ENCODE data around the gene BTNL8. TPM values are rescaled to one million over a fixed set of nuclear protein-coding genes. Genes with fewer than 3 reads are reported as not detected.

BTNL8 gene
- polyA plus RNA-seq, 1 donor: 0.65 TPM

GRCh38 chr5:180970336-180970735 is 71.4 kb downstream of the BTNL8 start:
- no peak for DNase-seq

GRCh38 chr5:180970875-180971274 is 71.9 kb downstream of the BTNL8 start:
- no peak for DNase-seq

DNA sequence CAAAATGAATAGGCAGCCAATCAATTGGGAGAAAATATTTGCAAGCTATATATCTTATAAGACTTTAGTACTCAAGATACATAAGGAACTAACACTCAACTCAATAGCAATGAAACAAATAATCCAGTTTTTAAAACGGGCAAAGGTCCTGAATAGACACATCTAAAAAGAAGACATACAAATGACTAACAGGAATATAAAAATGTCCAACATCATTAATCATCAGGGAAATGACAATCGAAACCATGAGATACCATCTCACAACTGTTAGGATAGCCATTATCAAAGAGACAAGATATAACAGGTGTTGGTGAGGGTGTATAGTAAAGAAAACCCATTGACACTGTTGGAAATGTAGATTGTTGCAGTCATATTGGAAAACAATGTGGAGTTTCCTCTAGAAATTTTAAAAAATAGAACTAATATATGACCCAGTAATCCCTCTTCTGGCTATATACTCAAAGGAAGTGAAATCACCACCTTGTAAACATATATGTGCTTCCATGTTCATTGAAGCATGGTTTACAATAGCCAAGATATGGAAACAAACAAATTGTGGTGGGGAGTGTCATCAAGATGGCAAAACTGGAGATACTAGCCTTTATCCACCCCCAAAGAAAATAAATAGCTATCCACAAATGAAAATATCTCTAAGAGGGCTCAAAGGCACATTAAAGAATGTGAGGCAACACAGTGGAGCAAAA is 75.8 kb downstream of the BTNL8 start:
- no peak for DNase-seq

DNA sequence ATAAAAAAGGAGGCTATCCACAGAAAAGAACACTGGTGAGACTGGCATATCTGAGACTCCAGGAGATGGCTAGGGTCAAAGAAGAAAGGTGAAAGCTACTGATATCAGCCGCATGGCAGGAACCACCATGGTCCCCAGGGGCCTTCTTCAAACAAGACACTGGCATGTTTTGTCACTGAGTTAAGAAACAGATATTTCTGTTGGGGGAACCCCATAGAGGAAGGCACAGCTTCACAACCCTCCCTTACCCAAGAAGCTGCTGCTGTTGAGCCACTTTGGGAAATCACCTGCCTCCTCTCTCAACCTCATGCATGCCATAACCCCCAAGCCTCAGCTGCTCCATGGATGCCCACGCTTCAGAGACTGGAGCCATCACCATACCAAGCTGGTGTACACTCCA is 76.4 kb downstream of the BTNL8 start:
- DNase-seq: no peak

DNA sequence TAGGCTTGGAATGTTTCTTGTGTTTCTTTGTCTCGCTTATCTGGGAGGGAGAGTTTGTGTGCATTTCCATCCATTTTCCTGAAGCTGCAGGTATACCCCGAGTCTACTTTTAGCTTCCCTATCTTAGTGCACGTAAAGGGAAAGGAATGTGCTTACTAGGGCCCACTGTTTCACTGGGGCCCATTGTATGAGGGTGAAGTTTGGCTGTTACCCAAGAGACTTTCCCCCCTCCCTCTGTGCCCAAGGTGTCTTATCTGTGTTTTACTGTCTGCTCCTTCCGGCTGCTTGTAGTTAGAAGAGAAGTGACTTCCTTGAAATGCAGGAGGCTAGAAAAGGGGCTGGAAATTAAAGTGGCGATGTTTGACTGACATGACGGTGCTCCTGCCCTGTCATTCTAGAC is 77.6 kb downstream of the BTNL8 start:
- no peak for DNase-seq

DNA sequence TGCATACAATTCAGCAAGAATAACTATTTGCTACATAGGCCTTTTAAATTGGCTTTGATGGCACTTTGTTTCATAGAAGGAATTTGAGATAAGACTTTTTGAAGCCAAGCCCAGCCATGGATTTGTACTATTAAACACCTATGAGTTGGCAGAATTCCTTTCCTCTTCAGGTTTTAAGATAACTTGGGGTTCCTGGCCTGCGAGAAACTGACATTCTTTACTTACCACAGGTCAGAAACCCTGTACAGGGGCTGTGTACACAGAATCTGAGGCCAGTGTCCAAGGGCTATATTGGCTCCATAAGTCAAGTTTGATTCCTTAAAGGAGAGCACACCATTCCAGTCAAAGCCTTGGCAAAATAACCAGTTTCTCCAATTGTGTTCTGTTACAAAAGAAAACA is 78.9 kb downstream of the BTNL8 start:
- no peak for DNase-seq

DNA sequence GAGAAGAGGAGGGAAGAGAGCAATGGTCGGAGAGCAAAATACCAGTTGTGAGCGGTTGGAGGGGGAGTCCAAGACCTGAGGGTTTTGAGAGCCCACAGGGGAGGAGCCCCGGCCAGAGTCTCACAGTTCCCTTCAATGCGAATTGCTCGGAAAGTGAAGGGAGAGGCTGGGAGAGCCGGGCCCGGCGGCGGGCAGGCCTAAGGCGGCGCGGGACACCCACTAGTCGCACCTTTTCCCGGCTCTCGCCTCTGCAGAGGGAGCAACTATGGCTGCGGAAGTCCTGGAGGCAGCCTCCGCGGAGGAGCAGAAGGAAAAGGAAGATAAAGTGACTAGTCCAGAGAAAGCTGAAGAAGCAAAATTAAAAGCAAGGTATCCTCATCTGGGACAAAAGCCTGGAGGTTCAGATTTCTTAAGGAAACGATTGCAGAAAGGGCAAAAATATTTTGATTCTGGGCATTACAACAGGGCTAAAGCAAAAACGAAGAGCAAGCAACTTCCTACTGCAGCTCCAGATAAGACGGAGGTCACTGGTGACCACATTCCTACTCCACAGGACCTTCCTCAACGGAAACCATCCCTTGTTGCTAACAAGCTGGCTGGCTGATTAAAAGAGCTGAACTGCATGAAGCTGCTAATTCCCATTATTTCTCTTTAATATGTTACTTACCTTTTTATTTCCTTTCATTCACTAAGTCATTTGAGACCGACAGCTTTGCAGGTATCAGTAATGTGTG is 83.2 kb downstream of the BTNL8 start:
- DNase-seq: no peak

DNA sequence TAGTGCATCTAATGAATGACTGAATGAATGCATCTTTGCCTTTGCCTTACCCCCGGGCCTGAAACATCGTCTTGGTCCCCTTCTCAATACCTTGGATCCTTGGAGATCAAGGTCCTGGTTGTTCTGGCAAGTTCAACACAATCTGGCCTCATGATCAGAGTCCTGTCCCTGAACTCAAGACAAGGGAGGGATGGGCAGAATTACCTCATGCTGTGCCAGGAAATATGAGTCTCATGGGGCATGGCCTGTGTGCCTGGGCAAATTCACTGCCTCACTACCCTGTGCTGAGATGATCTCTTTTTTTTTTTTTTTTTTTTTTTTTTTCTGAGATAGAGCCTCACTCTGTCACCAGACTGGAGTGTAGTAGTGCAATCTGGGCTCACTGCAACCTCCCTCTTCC is 89.1 kb downstream of the BTNL8 start:
- no peak for DNase-seq

DNA sequence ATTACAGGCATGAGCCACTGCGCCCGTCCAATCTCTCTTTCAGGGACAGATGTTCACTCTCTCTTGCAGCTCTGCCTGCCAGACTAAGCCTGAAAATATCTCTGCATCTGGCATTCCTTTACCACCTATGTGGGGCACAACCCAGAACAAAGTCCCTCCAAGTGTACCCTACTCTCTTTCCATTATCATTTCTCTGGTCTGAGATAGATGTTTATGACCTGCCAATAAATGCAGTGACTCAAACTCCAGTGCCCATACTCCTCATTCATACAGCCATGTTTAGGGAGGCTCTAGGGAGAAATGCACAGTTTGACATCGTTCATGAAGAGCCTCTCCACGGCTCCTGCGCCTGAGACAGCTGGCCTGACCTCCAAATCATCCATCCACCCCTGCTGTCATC is 89.6 kb downstream of the BTNL8 start, which contains the start of gene BTNL3:
TSS of gene BTNL3 (plus strand) at position 255 of the 400 bp plus-strand sequence. CDS start 183 bp downstream, outside the sequence.
- DNase-seq: no peak

- DNase-seq: no peak
Measured at GRCh38 chr5:180990086-180990881, 91.3 kb downstream of the BTNL8 start.

- DNase-seq: no peak
Measured at GRCh38 chr5:180990882-180991242, 91.9 kb downstream of the BTNL8 start.

Other genes with a start within 250 kb of the BTNL8 start
- 23.6 TPM for gene FLT4, start 249.6 kb upstream of the BTNL8 start, polyA plus RNA-seq (ENCODE audit: insufficient read length)
- not detected for gene OR2Y1, start 159.1 kb upstream of the BTNL8 start, polyA plus RNA-seq (ENCODE audit: insufficient read length)
- 67.5 TPM for gene MGAT1, start 96.4 kb upstream of the BTNL8 start, polyA plus RNA-seq (ENCODE audit: insufficient read length)
- 74.6 TPM for gene ZFP62, start 37.9 kb upstream of the BTNL8 start, polyA plus RNA-seq (ENCODE audit: insufficient read length)
- not detected for gene BTNL3, start 89.7 kb downstream of the BTNL8 start, polyA plus RNA-seq (ENCODE audit: insufficient read length)
- gene BTNL9, start 141.1 kb downstream of the BTNL8 start, polyA plus RNA-seq (ENCODE audit: insufficient read length): 10.7 TPM
- gene OR2V1, start 232.0 kb downstream of the BTNL8 start, polyA plus RNA-seq (ENCODE audit: insufficient read length): not detected
- 0.03 TPM for gene OR2V2, start 248.4 kb downstream of the BTNL8 start, polyA plus RNA-seq (ENCODE audit: insufficient read length)

Data from left kidney (tissue), 2 donors.